Right atrium auricular region (tissue), 2 donors: ENCODE results near the gene GIPC1. TPM values are rescaled to one million over a fixed set of nuclear protein-coding genes. Genes with fewer than 3 reads are reported as not detected.

Experiments used
- DNase-seq: peaks from one replicate; pipeline ENCODE4 v3.0.0-alpha.2; 2019; ENCODE audit warnings: low spot score
- H3K27ac ChIP-seq, 2 donors: fragments of 200-600 bp; sonication (generic); 1 replicate in 1 of 2; 2 replicates in 1 of 2; pipeline ENCODE4 v1.5.1; 2016 to 2019
- H3K27me3 ChIP-seq, 2 donors: fragments of 200-600 bp; sonication (generic); one replicate each; pipeline versions ENCODE4 v1.5.1 to v1.6.0; 2017 to 2019
- H3K36me3 ChIP-seq: fragments of 200-600 bp; sonication (generic); one replicate; pipeline ENCODE4 v1.5.1; 2016
- H3K4me1 ChIP-seq, 2 donors: fragments of 200-600 bp; sonication (generic); one replicate each; pipeline versions ENCODE4 v1.5.1 to v1.6.0; 2017 to 2019
- H3K4me3 ChIP-seq, 2 donors: fragments of 200-600 bp; sonication (generic); 1 replicate in 1 of 2; 2 replicates in 1 of 2; pipeline ENCODE4 v1.5.1; 2017 to 2019; ENCODE audit warnings: mild to moderate bottlenecking in 1 of 2, moderate library complexity in 1 of 2
- H3K9me3 ChIP-seq, 2 donors: fragments of 200-600 bp; sonication (generic); one replicate each; pipeline ENCODE4 v1.5.1; 2019
- CTCF ChIP-seq, 2 donors: fragments of 200-600 bp; sonication (generic); IDR thresholded peaks; one replicate each; pipeline ENCODE4 v1.5.1; 2019; ENCODE audit warnings: antibody characterized with exemption in 2 of 2
- total RNA-seq, 2 donors: library from RNA; depleted of rRNA; stranded (reverse); fragments of >200 nt; gene quantifications; one replicate each; pipeline ENCODE4 v1.1.0, GENCODE V29; 2016

Gene GIPC1
- total RNA-seq, 2 donors from 2014 or later: 49.6 to 58.2 TPM

DNA sequence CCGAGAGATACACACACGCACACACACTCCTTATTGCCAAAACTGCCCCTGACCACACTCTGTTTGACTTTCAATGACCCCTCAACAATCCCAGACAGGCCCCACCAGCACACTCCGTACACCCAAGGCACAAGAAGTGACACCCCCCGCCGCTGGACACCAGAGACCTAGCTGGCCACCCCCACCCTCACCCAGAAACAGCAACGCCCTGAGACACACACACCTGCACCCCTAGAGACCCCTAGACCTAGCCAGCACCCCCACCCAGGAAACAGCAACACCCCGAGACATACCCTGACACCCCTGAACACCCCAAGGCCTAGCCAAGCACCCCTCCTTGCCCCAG, 19.6 kb downstream of the GIPC1 start:
- no peak overlapping the region for H3K4me3 ChIP-seq
- TF ChIP-seq CTCF (IDR thresholded peaks at IDR 0.05): no peak
- DNase-seq: no peak
- H3K27ac ChIP-seq: no peak overlapping the region
- no peaks in the 10 kb centered on the region for H3K9me3 ChIP-seq
- H3K4me1 ChIP-seq: peaks cover 0 to 61% of the 10 kb centered on the region in 2 donors
- peaks cover 39% of the 10 kb centered on the region for H3K36me3 ChIP-seq
- H3K27me3 ChIP-seq: peaks cover 0 to 7% of the 10 kb centered on the region in 2 donors

DNA sequence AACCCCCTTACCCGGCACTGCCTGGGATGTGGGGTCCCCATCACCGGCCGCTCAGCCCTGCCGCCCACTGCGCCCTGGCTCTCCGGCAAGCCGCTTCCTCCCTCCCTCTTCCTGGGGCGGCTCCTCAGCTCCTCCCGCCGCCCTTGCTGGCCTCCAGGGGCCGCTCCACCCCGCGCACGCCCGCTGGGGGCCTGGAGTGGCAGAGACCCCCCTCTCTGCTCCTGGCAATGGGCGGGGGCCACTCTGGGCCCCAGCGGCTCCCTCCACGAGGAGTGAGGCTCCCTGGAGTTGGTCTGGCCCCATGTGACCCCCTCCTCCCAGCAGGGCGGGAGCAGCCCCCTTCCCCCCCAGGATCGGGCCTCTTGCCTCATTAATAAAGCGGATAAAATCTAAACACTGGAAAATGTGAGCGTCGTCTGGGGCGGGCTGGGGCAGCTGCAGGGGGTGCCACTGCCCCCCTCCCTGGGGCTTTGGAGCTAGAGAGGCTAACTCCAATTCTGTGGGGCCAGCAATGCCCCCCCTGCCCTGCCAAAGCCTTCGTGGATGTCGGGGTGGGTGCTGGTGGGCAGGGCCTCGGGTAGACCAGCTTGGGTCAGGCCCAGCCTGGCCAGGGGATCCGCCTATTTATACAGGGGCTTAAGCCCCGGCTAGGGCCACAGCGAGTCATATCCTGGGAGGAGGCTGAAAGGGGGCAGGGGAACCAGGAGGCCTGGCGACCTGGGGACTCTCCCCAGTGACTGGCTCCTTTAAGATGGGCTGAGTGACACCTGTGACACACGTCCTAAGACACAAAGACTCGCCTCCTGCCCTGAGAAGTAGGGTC, 20.5 kb downstream of the GIPC1 start, which contains the start of gene PTGER1:
Gene PTGER1, minus strand, starts transcription at position 104 of the 823 bp plus-strand sequence. CDS start 1,034 bp downstream, outside the sequence.
- Histone ChIP-seq H3K27ac (no peak within 1 kb of the TSS), H3K9me3 (no peaks in the 10 kb centered on the region), H3K27me3 (peaks cover 0 to 7% of the 10 kb centered on the region in 2 donors), H3K4me1 (peaks cover 0 to 61% of the 10 kb centered on the region in 2 donors), H3K36me3 (peaks cover 43% of the 10 kb centered on the region), H3K4me3 (peak within 1 kb of the TSS in 1 of 2 donors; percentile 24)
- DNase-seq: no peak
- TF ChIP-seq CTCF (IDR thresholded peaks at IDR 0.05): peak in 1 of 2 donors; percentile 46

GRCh38 chr19:14474827-14475226, 21.1 kb downstream of the GIPC1 start:
- no peak for DNase-seq
- no peak overlapping the region for H3K27ac ChIP-seq

GRCh38 chr19:14473978-14474578, 21.8 kb downstream of the GIPC1 start:
- Histone ChIP-seq H3K27me3 (peaks cover 0 to 7% of the 10 kb centered on the region in 2 donors), H3K9me3 (no peaks in the 10 kb centered on the region), H3K27ac (no peak overlapping the region), H3K4me3 (peak overlapping the region in 1 of 2 donors; percentile 24), H3K36me3 (peaks cover 43% of the 10 kb centered on the region), H3K4me1 (peaks cover 0 to 61% of the 10 kb centered on the region in 2 donors)
- no peak for DNase-seq
- TF ChIP-seq CTCF (IDR thresholded peaks at IDR 0.05): no peak

More at GRCh38 chr19:14474827-14475226, 21.1 kb downstream of the GIPC1 start:
- peaks cover 43% of the 10 kb centered on the region for H3K36me3 ChIP-seq
- H3K4me3 ChIP-seq: no peak overlapping the region
- H3K4me1 ChIP-seq: peaks cover 0 to 61% of the 10 kb centered on the region in 2 donors
- no peaks in the 10 kb centered on the region for H3K9me3 ChIP-seq
- TF ChIP-seq CTCF (IDR thresholded peaks at IDR 0.05): no peak
- peaks cover 0 to 7% of the 10 kb centered on the region in 2 donors for H3K27me3 ChIP-seq

GRCh38 chr19:14473073-14473977, 22.6 kb downstream of the GIPC1 start:
- no peak for TF ChIP-seq CTCF (IDR thresholded peaks at IDR 0.05)
- H3K4me3 ChIP-seq: peak overlapping the region in 1 of 2 donors; percentile 24
- DNase-seq: no peak
- no peak overlapping the region for H3K27ac ChIP-seq
- H3K4me1 ChIP-seq: peaks cover 0 to 61% of the 10 kb centered on the region in 2 donors
- peaks cover 0 to 7% of the 10 kb centered on the region in 2 donors for H3K27me3 ChIP-seq
- H3K9me3 ChIP-seq: no peaks in the 10 kb centered on the region
- H3K36me3 ChIP-seq: peaks cover 42% of the 10 kb centered on the region
